Esophagus muscularis mucosa (tissue), 4 donors: Measurements from ENCODE around the gene KIN.

ENCODE experiments used
- EP300 ChIP-seq: sonication (generic); formaldehyde crosslinking; IDR thresholded peaks from one replicate; pipeline ENCODE4 v1.6.1; 2017; ENCODE audit warnings: antibody characterized with exemption
- POLR2A ChIP-seq: fragments of 450-650 bp; IDR thresholded peaks from one replicate; pipeline ENCODE4 v1.6.1; 2017; ENCODE audit warnings: antibody characterized with exemption, moderate library complexity, mild to moderate bottlenecking, low read depth
- POLR2AphosphoS5 ChIP-seq, 2 donors: sonication (generic); formaldehyde crosslinking; IDR thresholded peaks; one replicate each; pipeline ENCODE4 v1.6.1; 2017; ENCODE audit warnings: antibody characterized with exemption in 2 of 2
- TF ChIP-seq, protein P1 (sequence below), 3 experiments: fragments of 200-600 bp in 2 of 3; fragments of 450-650 bp in 1 of 3; sonication (generic) in 2 of 3; IDR thresholded peaks; one replicate each; pipeline ENCODE4 v1.5.1; 2017 to 2019; ENCODE audit warnings: antibody characterized with exemption in 3 of 3, mild to moderate bottlenecking in 2 of 3, moderate library complexity in 1 of 3

DNA sequence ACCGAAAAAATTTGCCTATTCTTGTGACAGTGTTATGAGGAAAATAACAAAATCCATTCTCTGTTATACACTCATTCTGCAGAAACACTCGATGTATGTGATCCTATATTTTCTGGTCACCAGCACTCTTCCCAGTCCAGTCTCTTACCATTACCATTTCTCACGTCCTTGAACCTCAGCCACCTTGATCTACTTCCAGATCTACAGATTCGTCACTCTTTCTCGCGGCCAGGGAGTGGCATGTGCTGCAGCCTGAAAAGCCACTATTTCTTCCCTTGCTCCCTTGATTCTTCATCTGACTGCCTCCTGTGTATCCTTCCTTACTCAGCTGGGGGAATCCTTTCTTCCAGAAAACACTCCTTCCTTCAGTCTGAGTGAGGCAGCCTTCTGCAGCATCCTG, 16.4 kb upstream of the KIN start:
- no peak for TF ChIP-seq POLR2A
- TF ChIP-seq, protein P1, sequence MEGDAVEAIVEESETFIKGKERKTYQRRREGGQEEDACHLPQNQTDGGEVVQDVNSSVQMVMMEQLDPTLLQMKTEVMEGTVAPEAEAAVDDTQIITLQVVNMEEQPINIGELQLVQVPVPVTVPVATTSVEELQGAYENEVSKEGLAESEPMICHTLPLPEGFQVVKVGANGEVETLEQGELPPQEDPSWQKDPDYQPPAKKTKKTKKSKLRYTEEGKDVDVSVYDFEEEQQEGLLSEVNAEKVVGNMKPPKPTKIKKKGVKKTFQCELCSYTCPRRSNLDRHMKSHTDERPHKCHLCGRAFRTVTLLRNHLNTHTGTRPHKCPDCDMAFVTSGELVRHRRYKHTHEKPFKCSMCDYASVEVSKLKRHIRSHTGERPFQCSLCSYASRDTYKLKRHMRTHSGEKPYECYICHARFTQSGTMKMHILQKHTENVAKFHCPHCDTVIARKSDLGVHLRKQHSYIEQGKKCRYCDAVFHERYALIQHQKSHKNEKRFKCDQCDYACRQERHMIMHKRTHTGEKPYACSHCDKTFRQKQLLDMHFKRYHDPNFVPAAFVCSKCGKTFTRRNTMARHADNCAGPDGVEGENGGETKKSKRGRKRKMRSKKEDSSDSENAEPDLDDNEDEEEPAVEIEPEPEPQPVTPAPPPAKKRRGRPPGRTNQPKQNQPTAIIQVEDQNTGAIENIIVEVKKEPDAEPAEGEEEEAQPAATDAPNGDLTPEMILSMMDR (IDR thresholded peaks at IDR 0.05), result no peak
- TF ChIP-seq POLR2AphosphoS5 (IDR thresholded peaks at IDR 0.05), result no peak
- TF ChIP-seq EP300, result no peak
